BJ (cell line): Measurements from ENCODE around the gene C5AR2. TPM values are rescaled to one million over a fixed set of nuclear protein-coding genes. Genes with fewer than 3 reads are reported as not detected.

Experiments used
- CTCF ChIA-PET: fragments of 350-600 bp; formaldehyde crosslinking; extraction: SDS; loops from one replicate; lab custom pipeline; 2021; ENCODE audit warnings: antibody characterized with exemption, inconsistent platforms; lab: Yijun Ruan, JAX
- POLR2A ChIA-PET: fragments of 300-600 bp; sonication (Branson Sonifier 250); formaldehyde crosslinking; extraction: SDS; loops from one replicate; lab custom pipeline; 2021; ENCODE audit warnings: antibody characterized with exemption; lab: Charles Lee
- DNase-seq: peaks from one replicate; pipeline ENCODE4 v3.0.0-alpha.2; 2011; ENCODE audit warnings: low read depth
- H3K27me3 ChIP-seq: 2 replicates; pipeline ENCODE4 v1.6.0; 2011; ENCODE audit warnings: low read length; ENCODE audit not compliant: control insufficient read depth, insufficient read depth
- H3K36me3 ChIP-seq: 2 replicates; pipeline ENCODE4 v1.5.1; 2011; ENCODE audit warnings: low read length; ENCODE audit not compliant: control insufficient read depth, insufficient read depth
- H3K4me3 ChIP-seq: 2 replicates; pipeline ENCODE4 v1.5.1; 2011; ENCODE audit warnings: low read depth, mild to moderate bottlenecking, control low read depth, low read length
- CTCF ChIP-seq: IDR thresholded peaks from 2 replicates; pipeline ENCODE4 v1.5.1; 2011; ENCODE audit warnings: low read depth, mild to moderate bottlenecking, control low read depth, inconsistent platforms, low read length, moderate library complexity; ENCODE audit not compliant: insufficient read depth
- polyA plus RNA-seq: library from polyadenylated mRNA; depleted of rRNA; stranded (reverse); fragments of >200 nt; gene quantifications from 2 replicates; pipeline ENCODE4 v1.2.3, GENCODE V29; 2011

C5AR2 gene
- polyA plus RNA-seq, 1 experiment = not detected

DNA sequence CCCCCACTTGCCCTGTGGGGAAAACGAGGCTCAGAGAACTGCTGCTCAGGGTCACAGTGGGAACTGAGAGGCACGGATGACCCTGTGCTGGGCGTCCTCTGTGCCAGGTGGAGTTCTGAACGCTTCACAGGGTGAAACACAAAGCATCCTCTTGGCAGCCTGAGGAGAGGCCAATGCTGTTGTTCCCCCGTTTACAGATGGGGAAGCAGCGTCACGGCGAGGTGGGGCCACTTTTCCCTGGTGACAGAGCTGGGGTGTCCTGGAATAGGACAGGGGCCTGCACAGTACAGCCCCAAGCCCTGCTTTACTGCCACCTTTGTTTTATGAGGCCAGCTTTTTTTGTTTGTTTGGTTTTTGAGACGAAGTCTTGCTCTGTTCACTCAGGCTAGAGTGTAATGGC is 39.3 kb downstream of the C5AR2 start:
- ChIA-PET CTCF (interaction anchor here (1.4 to 4.3 kb wide), 2 partner anchors 20 to 22 kb away, joined by 3 to 16 read pairs; partner anchors contain the start of gene DHX34), POLR2A (no interaction called here)

GRCh38 chr19:47372603-47373002 is 40.6 kb downstream of the C5AR2 start:
- no peak for DNase-seq
- H3K27me3 ChIP-seq = no peaks in the 10 kb centered on the region
- CTCF ChIA-PET = no interaction called here
- TF ChIP-seq CTCF = no peak
- no peak overlapping the region for H3K4me3 ChIP-seq
- POLR2A ChIA-PET = no interaction called here
- peaks cover 46% of the 10 kb centered on the region for H3K36me3 ChIP-seq

More for the DNA sequence above, 39.3 kb downstream of the C5AR2 start:
- Histone ChIP-seq H3K27me3 (no peaks in the 10 kb centered on the region), H3K36me3 (peaks cover 35% of the 10 kb centered on the region), H3K4me3 (no peak overlapping the region)
- no peak for DNase-seq
- no peak for TF ChIP-seq CTCF

GRCh38 chr19:47373246-47374240 is 41.6 kb downstream of the C5AR2 start:
- no peak overlapping the region for H3K4me3 ChIP-seq
- DNase-seq = no peak
- peaks cover 51% of the 10 kb centered on the region for H3K36me3 ChIP-seq
- ChIA-PET POLR2A (no interaction called here), CTCF (interaction anchor here (1.2 to 1.7 kb wide), 3 partner anchors 11 to 25 kb away, joined by 4 to 7 read pairs (median 4); no protein-coding TSS in a partner anchor)
- no peak for TF ChIP-seq CTCF
- H3K27me3 ChIP-seq = no peaks in the 10 kb centered on the region

DNA sequence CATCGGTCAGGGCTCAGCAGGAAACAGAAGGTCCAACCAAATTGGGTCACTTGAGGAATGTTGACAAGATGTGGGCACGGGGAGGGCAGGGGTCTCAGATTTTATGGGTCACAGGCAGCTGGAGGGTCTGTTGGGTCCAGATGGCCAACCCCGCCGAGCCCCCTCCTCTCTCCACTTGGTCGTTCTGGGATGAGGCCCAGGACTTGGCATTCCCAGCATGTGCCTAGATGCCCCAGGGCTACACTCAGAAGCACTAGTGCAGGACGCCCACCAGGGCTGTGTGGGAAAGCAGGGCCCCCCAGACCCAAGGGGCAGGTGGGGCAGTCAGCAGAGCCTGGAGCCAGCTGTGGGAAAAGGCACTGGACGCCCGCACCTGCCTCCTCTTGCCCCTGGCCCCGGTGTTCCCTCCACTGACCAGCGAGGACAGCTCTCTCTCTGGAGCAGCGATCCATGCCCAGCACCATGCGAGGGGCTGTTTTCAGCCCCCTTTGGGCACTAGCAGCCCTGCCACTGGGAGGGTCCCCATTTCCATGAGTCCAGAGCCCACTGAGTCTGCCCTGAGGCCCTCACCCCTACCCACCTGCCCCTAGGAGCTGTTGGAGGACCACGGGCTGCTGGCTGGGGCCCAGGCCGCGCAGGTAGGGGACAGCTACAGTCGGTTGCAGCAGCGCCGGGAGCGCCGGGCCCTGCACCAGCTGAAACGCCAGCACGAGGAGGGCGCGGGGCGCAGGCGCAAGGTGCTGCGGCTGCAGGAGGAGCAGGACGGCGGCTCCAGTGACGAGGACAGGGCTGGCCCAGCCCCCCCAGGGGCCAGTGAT is 43.1 kb downstream of the C5AR2 start:
- Histone ChIP-seq H3K36me3 (peaks cover 53% of the 10 kb centered on the region), H3K4me3 (no peak overlapping the region), H3K27me3 (no peaks in the 10 kb centered on the region)
- ChIA-PET POLR2A (no interaction called here), CTCF (interaction anchor here (1.0 to 2.1 kb wide), 3 partner anchors 17 to 26 kb away, joined by 4 to 7 read pairs (median 6); partner anchors contain the start of gene DHX34)
- DNase-seq = no peak
- TF ChIP-seq CTCF = no peak
